Upper lobe of left lung (tissue), 6 donors: ENCODE results near the gene ZNF333. TPM values are rescaled to one million over a fixed set of nuclear protein-coding genes. Genes with fewer than 3 reads are reported as not detected.
A peak's percentile ranks its signal among the peaks of the same experiment; 100 is the strongest.

Source experiments
- ATAC-seq, 2 donors: fragments of 200-7000 bp; cut with Tn5 transposase; one replicate each; pipeline ENCODE4 v1.9.1; 2022; ENCODE audit warnings: mild to moderate bottlenecking in 2 of 2, moderate library complexity in 2 of 2; ENCODE audit not compliant: low FRiP score in 2 of 2
- DNase-seq, 2 donors: peaks; one replicate each; pipeline ENCODE4 v3.0.0-alpha.2; 2019 to 2020
- H3K27ac ChIP-seq, 4 donors: fragments of 200-600 bp; sonication (generic); one replicate each; pipeline ENCODE4 v1.5.1; 2016 to 2019
- H3K27me3 ChIP-seq, 4 donors: fragments of 200-600 bp; sonication (generic); one replicate each; pipeline ENCODE4 v1.5.1; 2017 to 2019
- H3K36me3 ChIP-seq, 4 donors: fragments of 200-600 bp; sonication (generic); one replicate each; pipeline ENCODE4 v1.5.1; 2016 to 2019
- H3K4me1 ChIP-seq, 4 donors: fragments of 200-600 bp; sonication (generic); one replicate each; pipeline ENCODE4 v1.5.1; 2018 to 2019
- H3K4me3 ChIP-seq, 4 donors: fragments of 200-600 bp; sonication (generic); one replicate each; pipeline ENCODE4 v1.5.1; 2017 to 2019; ENCODE audit warnings: mild to moderate bottlenecking in 2 of 4, moderate library complexity in 1 of 4
- H3K9me3 ChIP-seq, 4 donors: fragments of 200-600 bp; sonication (generic); one replicate each; pipeline ENCODE4 v1.5.1; 2018 to 2019
- EP300 ChIP-seq, 4 donors: sonication (generic); formaldehyde crosslinking; IDR thresholded peaks; one replicate each; pipeline ENCODE4 v1.5.1; 2017; ENCODE audit warnings: antibody characterized with exemption in 4 of 4, control low read depth in 2 of 4
- POLR2A ChIP-seq, 4 donors: fragments of 450-650 bp; IDR thresholded peaks; one replicate each; pipeline ENCODE4 v1.5.1; 2016 to 2017; ENCODE audit warnings: antibody characterized with exemption in 4 of 4, mild to moderate bottlenecking in 2 of 4
- POLR2AphosphoS5 ChIP-seq, 2 donors: sonication (generic); formaldehyde crosslinking; IDR thresholded peaks; one replicate each; pipeline ENCODE4 v1.5.1; 2017; ENCODE audit warnings: antibody characterized with exemption in 2 of 2
- WGBS, 2 donors: methylation state at CpG; one replicate each; pipeline ENCODE4 v1.1.5; 2017 to 2018; 5-methylcytosine and 5-hydroxymethylcytosine counted together
- total RNA-seq, 6 donors: library from RNA; depleted of rRNA in 4 of 6; stranded (reverse); fragments of >200 nt in 4 of 6; gene quantifications; one replicate each; pipeline versions ENCODE4 v1.1.0 to v1.2.1, GENCODE V29; 2016 to 2021
- TF ChIP-seq, protein P1 (sequence below), 6 experiments: fragments of 450-650 bp in 4 of 6; fragments of 200-600 bp in 2 of 6; sonication (generic) in 2 of 6; IDR thresholded peaks; one replicate each; pipeline ENCODE4 v1.5.1; 2016 to 2019; ENCODE audit warnings: antibody characterized with exemption in 6 of 6
- donor health status: DM: no; HTN: no; CAD: no; lungs with moderate emphysema.
- donor health status: DM: no; HTN: yes; CAD: no; lungs with severe emphysema.

Gene ZNF333
- total RNA-seq, 6 donors from 2014 or later = 16.1 to 35.6 (median 20.0) TPM

DNA sequence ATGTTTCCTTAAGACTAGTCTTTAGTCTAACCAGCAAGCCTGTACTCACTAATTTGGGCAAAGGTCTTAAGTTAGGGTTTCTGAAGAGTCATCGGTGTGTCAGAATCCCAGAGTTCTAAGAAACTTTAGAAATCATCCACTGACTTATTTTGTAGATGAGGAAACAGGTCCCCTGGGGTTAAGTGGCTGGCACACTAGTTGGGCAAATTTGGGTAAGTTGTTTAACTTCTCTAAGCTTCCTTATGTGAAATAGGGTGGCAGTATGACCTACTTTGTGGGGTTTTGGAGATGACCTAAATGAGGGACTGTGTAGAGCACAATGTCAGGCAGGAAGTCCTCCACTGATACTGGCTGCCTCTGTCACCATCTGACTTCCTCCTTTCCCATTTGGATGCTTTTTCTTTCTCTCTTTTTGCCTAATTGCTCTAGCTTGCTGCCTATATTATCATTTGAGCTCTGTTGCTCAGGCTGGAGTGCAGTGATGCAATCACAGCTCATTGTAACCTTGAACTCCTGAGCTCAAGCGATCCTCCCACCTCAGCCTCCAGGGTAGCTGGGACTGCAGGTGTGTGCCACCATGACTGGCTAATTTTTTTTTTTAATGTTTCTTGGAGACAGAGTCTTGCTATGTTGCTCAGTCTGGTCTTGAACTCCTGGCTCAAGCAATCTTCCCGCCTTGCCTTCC lies 17.5 kb upstream of the ZNF333 start:
- no peaks in the 10 kb centered on the region for H3K27me3 ChIP-seq
- no peaks in the 10 kb centered on the region for H3K4me1 ChIP-seq
- H3K27ac ChIP-seq = peak overlapping the region in 1 of 4 donors; percentile 0
- TF ChIP-seq POLR2AphosphoS5 (IDR thresholded peaks at IDR 0.05) (peak in 1 of 2 donors; percentile 25), EP300 (IDR thresholded peaks at IDR 0.05) (no peak)
- peak; percentile 76 to 77 for ATAC-seq
- no peak overlapping the region for H3K4me3 ChIP-seq
- whole genome bisulfite sequencing, 2 donors = 69 to 86% methylated on average over 3 of the region's 3 CpGs
- DNase-seq = peak in 1 of 2 donors; percentile 24
- peaks cover 0 to 6% (median 4%) of the 10 kb centered on the region in 4 donors for H3K9me3 ChIP-seq
- no peaks in the 10 kb centered on the region for H3K36me3 ChIP-seq

DNA sequence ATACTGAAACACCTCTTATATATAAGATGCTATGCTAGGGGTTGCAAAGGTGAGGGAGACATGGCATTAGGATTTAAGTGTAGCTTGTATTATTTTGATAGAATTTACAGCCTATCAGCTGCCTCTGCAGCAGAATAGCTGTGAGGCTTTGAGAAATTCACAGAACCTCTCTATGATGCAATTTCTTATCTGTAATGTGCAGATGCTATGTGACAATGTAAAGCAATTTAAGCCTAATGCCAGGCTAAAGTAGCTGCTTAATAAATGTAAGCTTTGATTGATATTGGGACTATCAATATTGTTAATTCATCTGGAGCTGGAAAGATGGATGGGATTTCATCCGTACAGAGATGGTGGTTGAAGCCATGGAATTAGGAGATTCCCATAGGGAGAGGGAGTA lies 16.8 kb upstream of the ZNF333 start:
- no peaks in the 10 kb centered on the region for H3K27me3 ChIP-seq
- H3K4me1 ChIP-seq = no peaks in the 10 kb centered on the region
- ATAC-seq (no peak), DNase-seq (no peak)
- TF ChIP-seq EP300 (IDR thresholded peaks at IDR 0.05) = no peak
- no peak for TF ChIP-seq POLR2A (IDR thresholded peaks at IDR 0.05)
- TF ChIP-seq, protein P1, sequence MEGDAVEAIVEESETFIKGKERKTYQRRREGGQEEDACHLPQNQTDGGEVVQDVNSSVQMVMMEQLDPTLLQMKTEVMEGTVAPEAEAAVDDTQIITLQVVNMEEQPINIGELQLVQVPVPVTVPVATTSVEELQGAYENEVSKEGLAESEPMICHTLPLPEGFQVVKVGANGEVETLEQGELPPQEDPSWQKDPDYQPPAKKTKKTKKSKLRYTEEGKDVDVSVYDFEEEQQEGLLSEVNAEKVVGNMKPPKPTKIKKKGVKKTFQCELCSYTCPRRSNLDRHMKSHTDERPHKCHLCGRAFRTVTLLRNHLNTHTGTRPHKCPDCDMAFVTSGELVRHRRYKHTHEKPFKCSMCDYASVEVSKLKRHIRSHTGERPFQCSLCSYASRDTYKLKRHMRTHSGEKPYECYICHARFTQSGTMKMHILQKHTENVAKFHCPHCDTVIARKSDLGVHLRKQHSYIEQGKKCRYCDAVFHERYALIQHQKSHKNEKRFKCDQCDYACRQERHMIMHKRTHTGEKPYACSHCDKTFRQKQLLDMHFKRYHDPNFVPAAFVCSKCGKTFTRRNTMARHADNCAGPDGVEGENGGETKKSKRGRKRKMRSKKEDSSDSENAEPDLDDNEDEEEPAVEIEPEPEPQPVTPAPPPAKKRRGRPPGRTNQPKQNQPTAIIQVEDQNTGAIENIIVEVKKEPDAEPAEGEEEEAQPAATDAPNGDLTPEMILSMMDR (IDR thresholded peaks at IDR 0.05) = no peak
- TF ChIP-seq POLR2AphosphoS5 (IDR thresholded peaks at IDR 0.05) = no peak
- peaks cover 0 to 6% (median 4%) of the 10 kb centered on the region in 4 donors for H3K9me3 ChIP-seq
- WGBS, 2 donors = 69 to 78% methylated on average over 1 of the region's 1 CpG
- H3K4me3 ChIP-seq = no peak overlapping the region
- no peaks in the 10 kb centered on the region for H3K36me3 ChIP-seq
- no peak overlapping the region for H3K27ac ChIP-seq

DNA sequence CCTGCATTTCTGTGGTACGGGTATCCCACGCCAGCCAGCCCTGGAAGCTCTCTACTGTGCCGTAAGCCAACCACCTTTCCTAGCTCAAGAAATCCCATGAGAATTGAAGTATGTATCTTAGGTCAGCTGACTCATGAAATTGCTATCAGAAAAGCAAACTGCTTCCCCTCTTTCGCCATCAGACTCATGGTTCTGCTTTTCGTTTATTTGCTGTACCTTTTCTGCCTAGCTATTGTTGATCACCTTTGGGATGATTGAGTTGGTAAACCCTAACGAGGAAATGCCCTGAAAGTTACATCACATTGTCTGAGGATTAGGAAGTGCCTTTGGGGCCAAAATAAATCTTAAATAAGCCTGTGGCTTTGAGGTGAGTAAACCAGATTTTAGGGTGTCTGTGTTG lies 15.1 kb upstream of the ZNF333 start, which contains the start of gene ADGRE3:
TSS of gene ADGRE3 (minus strand) at position 81 of the 400 bp plus-strand sequence. CDS start at position 7, 74 bp downstream.
- peak within 1 kb of the TSS in 3 of 4 donors; percentile 51 to 69 (median 56) for H3K27ac ChIP-seq
- no peak within 1 kb of the TSS for H3K4me3 ChIP-seq
- H3K9me3 ChIP-seq = peaks cover 0 to 6% (median 4%) of the 10 kb centered on the region in 4 donors
- WGBS, 2 donors = 47 to 49% methylated on average over 6 of the region's 6 CpGs
- TF ChIP-seq EP300 (IDR thresholded peaks at IDR 0.05) = no peak
- TF ChIP-seq, protein P1 (IDR thresholded peaks at IDR 0.05) = no peak
- no peak for TF ChIP-seq POLR2AphosphoS5 (IDR thresholded peaks at IDR 0.05)
- no peak for TF ChIP-seq POLR2A (IDR thresholded peaks at IDR 0.05)
- no peaks in the 10 kb centered on the region for H3K4me1 ChIP-seq
- no peaks in the 10 kb centered on the region for H3K27me3 ChIP-seq
- ATAC-seq (peak in 1 of 2 donors; percentile 23), DNase-seq (no peak)
- no peaks in the 10 kb centered on the region for H3K36me3 ChIP-seq

DNA sequence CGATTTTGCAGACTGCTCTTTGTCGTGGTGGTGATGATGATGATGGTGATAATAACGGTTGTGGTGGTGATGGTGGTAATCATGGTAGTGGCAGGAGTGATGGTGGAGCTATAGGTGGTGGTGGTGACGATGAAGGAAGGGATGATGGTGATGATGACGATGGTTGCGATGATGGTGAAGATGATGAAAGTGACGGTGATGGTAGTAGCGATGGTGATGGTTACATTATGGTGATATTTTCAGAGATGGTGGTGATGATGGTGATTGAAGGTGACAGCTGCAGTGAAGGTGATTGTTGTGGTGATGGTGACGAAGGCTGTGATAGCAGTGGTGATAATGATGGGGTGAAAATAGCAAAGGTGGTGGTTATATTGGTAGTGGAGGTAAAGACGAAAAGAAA lies 13.1 kb upstream of the ZNF333 start:
- DNase-seq = no peak
- H3K4me3 ChIP-seq = no peak overlapping the region
- no peaks in the 10 kb centered on the region for H3K9me3 ChIP-seq
- TF ChIP-seq EP300 (IDR thresholded peaks at IDR 0.05) = no peak
- H3K36me3 ChIP-seq = no peaks in the 10 kb centered on the region
- WGBS, 2 donors = 82 to 88% methylated on average over 10 of the region's 10 CpGs
- no peaks in the 10 kb centered on the region for H3K4me1 ChIP-seq
- H3K27ac ChIP-seq = no peak overlapping the region
- ATAC-seq = no peak
- no peaks in the 10 kb centered on the region for H3K27me3 ChIP-seq

DNA sequence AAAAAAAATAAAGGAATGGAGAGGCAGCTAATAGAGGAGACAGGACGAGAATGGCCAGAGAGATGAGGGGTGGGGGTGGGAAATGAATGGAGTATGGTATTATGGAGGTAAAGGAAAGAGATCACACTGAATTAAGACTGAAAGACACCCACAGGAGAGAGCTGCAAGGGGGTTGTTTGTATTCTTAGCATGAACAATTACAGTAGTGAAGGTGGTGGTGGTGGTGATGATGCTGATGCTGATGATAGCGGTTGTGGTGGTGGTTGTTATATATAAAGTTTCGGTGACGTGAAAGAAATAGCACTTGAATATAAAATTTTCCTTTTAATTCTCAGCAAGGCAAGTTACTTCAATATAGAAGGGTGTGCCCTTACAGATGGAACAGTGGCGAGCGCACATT lies 12.4 kb upstream of the ZNF333 start:
- no peak overlapping the region for H3K4me3 ChIP-seq
- ATAC-seq (no peak), DNase-seq (no peak)
- H3K27ac ChIP-seq = no peak overlapping the region
- TF ChIP-seq, protein P1 (IDR thresholded peaks at IDR 0.05) = no peak
- TF ChIP-seq POLR2A (IDR thresholded peaks at IDR 0.05) = no peak
- no peak for TF ChIP-seq POLR2AphosphoS5 (IDR thresholded peaks at IDR 0.05)
- no peak for TF ChIP-seq EP300 (IDR thresholded peaks at IDR 0.05)
- no peaks in the 10 kb centered on the region for H3K4me1 ChIP-seq
- H3K27me3 ChIP-seq = no peaks in the 10 kb centered on the region
- no peaks in the 10 kb centered on the region for H3K9me3 ChIP-seq
- no peaks in the 10 kb centered on the region for H3K36me3 ChIP-seq
- WGBS, 2 donors = 88% methylated on average over 6 of the region's 6 CpGs

DNA sequence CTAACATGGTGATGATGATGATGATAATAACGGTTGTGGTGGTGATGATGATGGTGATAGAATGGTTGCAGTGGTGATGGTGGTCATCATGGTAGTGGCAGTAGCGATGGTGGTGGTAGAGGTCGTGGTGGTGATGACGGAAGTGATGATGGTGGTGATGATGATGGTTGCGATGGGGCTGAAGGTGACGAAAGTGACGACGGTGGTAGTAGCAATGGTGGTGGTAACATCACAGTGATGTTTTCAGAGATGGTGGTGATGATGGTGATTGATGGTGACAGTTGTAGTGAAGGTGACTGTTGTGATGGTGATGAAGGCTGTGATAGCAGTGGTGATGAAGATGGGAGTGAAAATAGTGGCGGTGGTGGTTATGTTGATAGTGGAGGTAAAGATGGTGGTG lies 11.6 kb upstream of the ZNF333 start:
- no peak for ATAC-seq

More for the DNA sequence above, 11.6 kb upstream of the ZNF333 start:
- WGBS, 2 donors = 85 to 88% methylated on average over 9 of the region's 9 CpGs
- Histone ChIP-seq H3K9me3 (no peaks in the 10 kb centered on the region), H3K4me3 (no peak overlapping the region), H3K27me3 (no peaks in the 10 kb centered on the region), H3K4me1 (no peaks in the 10 kb centered on the region), H3K36me3 (no peaks in the 10 kb centered on the region), H3K27ac (no peak overlapping the region)
- DNase-seq = no peak
- TF ChIP-seq POLR2A (IDR thresholded peaks at IDR 0.05) (no peak), EP300 (IDR thresholded peaks at IDR 0.05) (no peak), POLR2AphosphoS5 (IDR thresholded peaks at IDR 0.05) (no peak)
- TF ChIP-seq, protein P1 (IDR thresholded peaks at IDR 0.05) = no peak
